IPS-20b (cell line): ENCODE measurements around the gene CAMSAP1.

Source experiments
- H3K27ac ChIP-seq: one replicate; pipeline ENCODE4 v1.5.1; 2013; ENCODE audit warnings: low read length
- H3K27me3 ChIP-seq: 2 replicates; pipeline ENCODE4 v1.6.1; 2013; ENCODE audit warnings: mild to moderate bottlenecking, low read length, inconsistent platforms; ENCODE audit not compliant: insufficient read depth
- H3K36me3 ChIP-seq: 2 replicates; pipeline ENCODE4 v1.6.1; 2013; ENCODE audit warnings: low read depth, mild to moderate bottlenecking, inconsistent platforms, low read length, moderate library complexity; ENCODE audit not compliant: insufficient read depth
- H3K4me1 ChIP-seq: 2 replicates; pipeline ENCODE4 v1.6.1; 2013; ENCODE audit warnings: mild to moderate bottlenecking, control low read depth, inconsistent platforms, low read length, moderate library complexity; ENCODE audit not compliant: insufficient read depth
- H3K4me3 ChIP-seq: 2 replicates; pipeline ENCODE4 v1.5.1; 2013; ENCODE audit warnings: mild to moderate bottlenecking, low read length, inconsistent platforms
- H3K9ac ChIP-seq: 2 replicates; pipeline ENCODE4 v1.6.1; 2013; ENCODE audit warnings: low read depth, mild to moderate bottlenecking, inconsistent platforms, low read length, moderate library complexity
- H3K9me3 ChIP-seq: 2 replicates; pipeline ENCODE4 v1.6.1; 2013; ENCODE audit warnings: mild to moderate bottlenecking, low read depth, low read length, inconsistent platforms; ENCODE audit not compliant: insufficient read depth

Gene CAMSAP1

GRCh38 chr9:135797507-135798262 is 109.7 kb downstream of the CAMSAP1 start:
- no peak overlapping the region for H3K27ac ChIP-seq
- no peak overlapping the region for H3K9ac ChIP-seq

GRCh38 chr9:135796784-135797485 is 110.4 kb downstream of the CAMSAP1 start:
- Histone ChIP-seq H3K9ac (no peak overlapping the region), H3K4me3 (no peak overlapping the region), H3K4me1 (no peaks in the 10 kb centered on the region), H3K9me3 (no peaks in the 10 kb centered on the region), H3K27ac (no peak overlapping the region), H3K27me3 (no peaks in the 10 kb centered on the region), H3K36me3 (no peaks in the 10 kb centered on the region)

More at GRCh38 chr9:135797507-135798262, 109.7 kb downstream of the CAMSAP1 start:
- Histone ChIP-seq H3K4me3 (no peak overlapping the region), H3K9me3 (no peaks in the 10 kb centered on the region), H3K27me3 (no peaks in the 10 kb centered on the region), H3K36me3 (no peaks in the 10 kb centered on the region), H3K4me1 (no peaks in the 10 kb centered on the region)

- H3K9me3 ChIP-seq, result no peaks in the 10 kb centered on the region
- H3K4me1 ChIP-seq, result no peaks in the 10 kb centered on the region
- no peaks in the 10 kb centered on the region for H3K36me3 ChIP-seq
- H3K27me3 ChIP-seq, result no peaks in the 10 kb centered on the region
- H3K4me3 ChIP-seq, result no peak overlapping the region
- H3K27ac ChIP-seq, result no peak overlapping the region
- H3K9ac ChIP-seq, result no peak overlapping the region
These were observed 112.0 kb downstream of the CAMSAP1 start for GRCh38 chr9:135795391-135795790.

GRCh38 chr9:135794361-135794885 is 112.9 kb downstream of the CAMSAP1 start:
- Histone ChIP-seq H3K36me3 (no peaks in the 10 kb centered on the region), H3K27ac (no peak overlapping the region), H3K9me3 (no peaks in the 10 kb centered on the region), H3K9ac (no peak overlapping the region), H3K4me1 (no peaks in the 10 kb centered on the region), H3K27me3 (no peaks in the 10 kb centered on the region), H3K4me3 (no peak overlapping the region)

GRCh38 chr9:135794057-135794335 is 113.3 kb downstream of the CAMSAP1 start:
- no peak overlapping the region for H3K27ac ChIP-seq
- no peaks in the 10 kb centered on the region for H3K4me1 ChIP-seq
- no peaks in the 10 kb centered on the region for H3K36me3 ChIP-seq
- no peaks in the 10 kb centered on the region for H3K9me3 ChIP-seq
- H3K9ac ChIP-seq, result no peak overlapping the region; the same call in 1 of the 2 replicates
- no peak overlapping the region for H3K4me3 ChIP-seq
- H3K27me3 ChIP-seq, result no peaks in the 10 kb centered on the region

- Histone ChIP-seq H3K4me1 (no peaks in the 10 kb centered on the region), H3K27ac (no peak overlapping the region), H3K9ac (no peak overlapping the region; the same call in 1 of the 2 replicates), H3K4me3 (no peak overlapping the region), H3K36me3 (no peaks in the 10 kb centered on the region), H3K27me3 (no peaks in the 10 kb centered on the region), H3K9me3 (no peaks in the 10 kb centered on the region)
These were observed 113.9 kb downstream of the CAMSAP1 start for GRCh38 chr9:135793221-135794056.

- Histone ChIP-seq H3K27me3 (no peaks in the 10 kb centered on the region), H3K4me1 (no peaks in the 10 kb centered on the region), H3K27ac (no peak overlapping the region), H3K4me3 (no peak overlapping the region), H3K9me3 (no peaks in the 10 kb centered on the region), H3K9ac (no peak overlapping the region), H3K36me3 (no peaks in the 10 kb centered on the region)
These were observed 114.8 kb downstream of the CAMSAP1 start for GRCh38 chr9:135792268-135793128.

- H3K9ac ChIP-seq, result no peak overlapping the region
- no peaks in the 10 kb centered on the region for H3K4me1 ChIP-seq
- no peaks in the 10 kb centered on the region for H3K36me3 ChIP-seq
- H3K9me3 ChIP-seq, result no peaks in the 10 kb centered on the region
- H3K27ac ChIP-seq, result no peak overlapping the region
- no peaks in the 10 kb centered on the region for H3K27me3 ChIP-seq
- H3K4me3 ChIP-seq, result no peak overlapping the region
These were observed 115.7 kb downstream of the CAMSAP1 start for GRCh38 chr9:135791431-135792267.

- Histone ChIP-seq H3K4me3 (no peak overlapping the region), H3K27ac (no peak overlapping the region), H3K9me3 (no peaks in the 10 kb centered on the region), H3K27me3 (no peaks in the 10 kb centered on the region), H3K4me1 (no peaks in the 10 kb centered on the region), H3K9ac (no peak overlapping the region; the same call in 1 of the 2 replicates), H3K36me3 (no peaks in the 10 kb centered on the region)
These were observed 116.5 kb downstream of the CAMSAP1 start for GRCh38 chr9:135790850-135791249.

- no peaks in the 10 kb centered on the region for H3K9me3 ChIP-seq
- no peak overlapping the region for H3K9ac ChIP-seq
- no peak overlapping the region for H3K4me3 ChIP-seq
- no peak overlapping the region for H3K27ac ChIP-seq
- no peaks in the 10 kb centered on the region for H3K36me3 ChIP-seq
- H3K27me3 ChIP-seq, result no peaks in the 10 kb centered on the region
- H3K4me1 ChIP-seq, result no peaks in the 10 kb centered on the region
These were observed 117.0 kb downstream of the CAMSAP1 start for GRCh38 chr9:135790356-135790755.
